Cortex of kidney (tissue), 1 donor: ENCODE data around the gene CPZ.

ENCODE experiments used
- DNase-seq: peaks from one replicate; lab custom pipeline; 2025; lab: John Stamatoyannopoulos, UW

The CPZ gene

DNA sequence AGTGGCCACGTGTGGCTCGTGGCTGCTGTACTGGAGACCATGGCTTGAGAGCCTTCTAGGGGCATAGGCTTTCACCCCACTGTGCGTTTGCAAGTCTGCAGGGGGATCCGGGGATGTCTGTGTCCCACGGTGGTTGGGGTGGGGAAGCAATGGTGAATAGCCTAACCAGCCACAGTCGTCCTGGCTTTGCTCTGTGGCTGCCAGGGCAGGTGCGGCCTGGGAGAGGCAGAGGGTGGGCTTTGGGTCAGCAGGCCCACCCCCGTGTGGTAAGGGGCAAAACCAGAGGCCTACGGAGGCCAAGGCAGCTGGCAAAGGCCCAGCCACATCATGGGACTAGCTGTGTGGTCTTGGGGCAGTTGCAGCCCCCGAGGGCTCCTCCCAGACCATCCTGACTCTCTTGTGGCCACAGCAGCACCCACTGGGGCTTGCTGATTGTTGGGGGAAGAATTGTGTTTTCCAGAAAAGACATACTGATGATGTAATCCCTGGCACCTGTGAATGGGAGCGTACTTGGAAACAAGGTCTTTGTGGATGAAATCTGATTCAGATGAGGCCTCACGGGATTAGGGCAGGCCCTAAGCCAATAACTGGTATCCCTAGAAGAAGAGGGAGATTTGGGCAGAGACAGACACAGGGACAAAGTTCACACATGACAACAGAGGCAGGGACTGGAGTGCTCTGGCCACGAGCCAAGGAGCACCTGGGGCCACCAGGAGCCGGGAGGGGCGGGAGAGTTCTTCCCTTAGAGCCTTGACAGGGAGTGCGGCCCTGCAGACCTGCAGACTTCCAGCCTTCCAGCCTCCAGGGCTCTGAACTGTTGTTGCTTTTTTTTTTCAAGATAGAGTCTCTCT, 2.9 kb downstream of the CPZ start:
- DNase-seq: no peak

DNA sequence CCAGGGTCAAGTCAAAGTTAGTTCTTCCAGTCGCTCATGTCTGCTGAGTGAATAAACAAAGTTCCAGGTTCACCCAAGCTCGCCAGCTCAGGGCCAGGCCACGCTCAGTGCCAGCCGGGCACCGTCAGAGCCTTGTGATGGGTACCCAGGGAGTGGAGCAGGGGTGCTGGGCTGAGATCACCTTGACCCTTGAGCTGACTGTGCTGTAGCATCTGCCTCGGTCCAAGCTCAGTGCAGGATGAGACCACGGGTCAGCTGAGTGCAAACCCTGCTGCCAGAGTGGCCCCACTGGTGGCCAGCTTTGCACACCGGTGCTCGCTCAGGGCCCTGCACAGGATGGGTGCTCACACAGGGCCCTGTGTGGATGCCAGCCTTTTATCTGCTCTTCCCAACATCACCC, 4.3 kb downstream of the CPZ start:
- DNase-seq: no peak

DNA sequence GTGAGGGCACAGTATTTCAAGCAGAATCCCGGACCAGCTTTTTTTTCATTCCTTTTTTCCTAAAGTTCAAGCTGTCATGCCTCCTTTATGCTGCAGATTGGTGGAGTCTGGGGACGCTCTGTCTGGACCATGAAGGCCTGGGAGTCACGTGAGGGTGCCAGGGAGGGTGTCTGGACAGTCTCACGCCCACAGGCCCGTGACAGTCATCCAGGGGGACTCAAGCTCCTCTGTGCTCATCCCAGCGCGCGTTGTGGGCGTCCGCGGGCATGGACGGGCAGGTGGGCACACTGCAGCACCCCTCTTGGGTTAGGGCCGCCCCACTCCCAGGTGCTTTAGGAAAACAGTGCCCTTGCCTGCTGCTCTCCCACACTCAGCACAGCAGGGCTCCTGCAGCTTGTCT, 4.8 kb downstream of the CPZ start:
- DNase-seq: no peak

DNA sequence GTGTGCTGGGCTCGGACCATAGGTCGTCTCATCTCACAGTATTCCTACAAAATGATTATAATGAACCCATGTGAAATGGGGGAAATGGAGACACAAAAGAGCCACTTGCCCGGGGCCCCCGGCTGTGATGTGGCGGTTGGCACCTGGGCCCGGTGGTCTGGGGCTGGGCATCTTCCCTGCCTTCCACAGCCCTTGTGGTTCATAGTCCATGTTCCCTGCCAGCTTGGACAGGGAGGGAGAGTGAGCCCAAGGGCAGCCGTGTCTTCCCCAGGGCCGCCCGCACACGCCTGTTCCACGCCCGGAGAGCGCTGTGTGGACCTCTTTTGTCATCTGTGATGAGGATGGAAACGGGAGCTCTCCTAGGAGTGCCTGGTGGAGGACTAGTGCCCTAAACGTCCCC, 5.2 kb downstream of the CPZ start:
- no peak for DNase-seq

DNA sequence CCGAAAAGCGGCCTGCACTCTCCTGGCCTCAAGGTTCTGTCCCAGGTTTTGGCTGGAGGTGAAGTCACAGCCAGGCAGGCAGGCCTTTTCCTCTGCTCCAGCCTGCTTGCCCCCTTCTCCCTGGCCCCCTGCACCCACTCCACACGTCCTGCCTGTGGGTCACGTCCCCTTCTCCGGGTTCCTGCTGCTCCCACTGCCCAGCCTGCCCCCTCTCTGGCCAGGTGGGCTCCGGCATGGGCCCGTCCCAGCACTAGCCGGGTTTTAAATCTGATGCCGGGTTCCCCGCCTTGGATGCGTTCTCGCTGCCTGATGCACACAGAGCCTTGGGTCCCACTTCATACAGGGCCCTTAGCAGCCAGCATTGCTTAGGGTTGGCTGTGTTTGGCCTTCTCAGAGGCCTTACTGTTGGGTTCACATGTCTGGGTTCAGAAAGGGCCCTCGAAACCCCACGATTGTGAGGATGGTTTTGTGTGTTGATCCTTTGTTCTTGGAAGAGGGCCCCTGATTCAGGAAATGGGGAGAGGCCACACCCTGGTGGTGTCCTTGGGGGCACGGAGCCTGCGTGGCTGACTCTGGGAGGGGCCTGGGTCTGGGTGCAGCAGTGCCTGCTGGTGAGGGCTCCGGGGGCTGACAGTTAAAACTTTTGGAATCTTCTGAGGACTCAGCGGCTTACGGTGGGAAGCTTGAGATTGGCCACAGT, 6.0 kb downstream of the CPZ start:
- no peak for DNase-seq

DNA sequence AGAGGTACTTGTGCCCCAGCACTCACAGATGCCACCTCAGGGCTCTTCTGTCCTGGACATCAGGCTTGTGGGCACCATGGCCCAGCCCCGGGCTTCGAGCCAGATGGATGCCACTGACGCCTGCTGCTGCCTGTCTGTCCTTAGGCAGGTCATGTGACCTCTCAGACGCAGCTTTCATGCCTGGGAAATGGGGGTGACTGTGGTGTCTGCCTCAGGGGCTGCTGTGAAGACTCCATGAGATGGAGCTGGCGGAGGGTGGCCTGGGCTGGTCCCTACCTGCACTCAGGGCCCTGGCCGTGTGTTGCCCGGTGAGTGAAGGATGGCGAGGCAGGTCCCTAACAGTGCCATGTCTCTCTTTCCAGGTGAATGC, 6.5 kb downstream of the CPZ start:
- no peak for DNase-seq

DNA sequence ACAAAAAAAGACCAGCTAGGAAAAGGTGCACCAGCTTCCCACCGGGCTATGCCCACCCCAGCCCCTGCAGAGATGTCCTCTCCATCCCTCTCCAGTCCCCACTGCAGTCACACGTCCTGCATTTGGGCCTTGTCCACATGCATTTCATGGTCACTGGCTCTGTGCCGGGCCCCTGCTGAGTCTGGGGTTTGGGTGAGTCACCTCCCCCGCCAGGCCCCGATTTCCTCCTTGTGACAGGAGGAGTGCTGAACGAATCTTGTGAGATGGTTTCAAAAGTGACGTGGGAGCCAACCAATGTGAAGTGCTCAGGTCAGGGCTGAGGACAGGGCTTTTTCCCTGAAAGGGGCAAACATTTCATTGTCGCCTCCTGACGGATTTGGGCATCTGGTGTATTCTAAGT, 7.1 kb downstream of the CPZ start:
- no peak for DNase-seq

DNA sequence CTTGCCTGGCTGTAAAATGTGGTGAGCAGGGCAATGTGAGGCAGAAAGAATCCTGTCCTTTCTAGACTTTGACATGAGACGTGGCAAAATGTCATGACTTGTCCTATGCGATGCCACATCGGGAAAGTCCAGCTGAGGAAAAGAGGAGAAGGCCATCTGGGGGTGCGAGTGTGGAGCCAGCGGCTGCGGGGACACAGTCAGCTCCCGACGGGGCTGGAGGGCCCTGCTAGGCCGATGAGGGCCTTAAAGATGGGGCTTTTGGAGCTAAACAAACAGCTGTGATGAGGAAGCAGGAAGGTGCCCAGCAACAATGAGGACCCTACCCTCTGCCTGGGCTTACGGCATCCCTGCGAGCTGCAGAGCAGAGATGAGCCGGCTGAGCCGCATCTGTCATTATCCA, 7.7 kb downstream of the CPZ start:
- DNase-seq: no peak

DNA sequence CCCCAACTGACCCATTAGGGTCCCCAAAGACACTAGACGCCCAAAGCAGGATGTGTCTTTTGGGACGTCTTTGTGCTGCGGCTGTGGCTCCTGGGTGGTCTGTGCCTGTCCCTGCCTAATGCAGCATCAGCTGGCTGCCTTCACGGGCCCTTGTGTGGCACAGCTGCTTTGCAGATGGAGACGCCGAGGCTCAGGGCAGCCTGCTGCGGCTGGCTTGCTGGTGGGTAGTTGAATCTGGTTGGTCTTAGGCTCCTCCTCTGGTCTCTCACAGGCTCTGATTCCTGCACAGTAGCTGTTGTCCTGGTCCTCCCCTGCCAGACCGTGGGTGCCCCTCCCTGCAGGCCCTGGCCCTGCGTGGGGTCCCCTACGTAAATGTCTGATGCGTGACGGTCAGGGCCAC, 8.1 kb downstream of the CPZ start:
- DNase-seq: no peak

DNA sequence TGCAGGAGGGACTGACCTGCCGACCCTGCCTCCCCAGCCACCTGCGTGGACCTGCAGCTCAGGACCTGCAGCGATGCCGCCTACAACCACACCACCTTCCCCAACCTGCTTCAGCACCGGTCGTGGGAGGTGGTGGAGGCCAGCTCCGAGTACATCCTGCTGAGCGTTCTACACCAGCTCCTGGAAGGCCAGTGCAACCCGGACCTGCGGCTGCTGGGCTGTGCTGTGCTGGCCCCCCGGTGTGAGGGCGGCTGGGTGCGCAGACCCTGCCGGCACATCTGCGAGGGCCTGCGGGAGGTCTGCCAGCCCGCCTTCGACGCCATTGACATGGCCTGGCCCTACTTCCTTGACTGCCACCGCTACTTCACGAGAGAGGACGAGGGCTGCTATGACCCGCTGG, 8.5 kb downstream of the CPZ start:
- no peak for DNase-seq

DNA sequence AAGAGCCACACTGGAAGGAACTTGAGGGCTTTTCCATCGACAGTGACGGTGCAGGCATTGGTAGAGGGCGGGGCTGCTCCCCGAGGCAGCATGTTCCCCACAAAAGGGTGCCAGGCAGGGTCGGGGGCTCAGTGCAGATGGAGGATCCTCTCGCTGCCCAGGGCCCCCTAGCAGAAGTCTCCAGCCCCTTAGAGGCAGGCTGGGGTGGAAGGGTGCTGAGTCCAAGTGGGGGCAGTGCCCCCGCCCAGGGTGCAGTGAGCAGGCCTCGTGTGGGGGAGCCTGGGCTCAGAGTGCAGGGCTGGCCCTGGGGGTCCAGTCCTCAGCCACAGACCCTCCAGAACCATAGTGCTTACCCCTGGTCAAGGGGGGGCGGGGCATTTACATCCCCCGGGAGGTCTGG, 9.0 kb downstream of the CPZ start:
- no peak for DNase-seq

DNA sequence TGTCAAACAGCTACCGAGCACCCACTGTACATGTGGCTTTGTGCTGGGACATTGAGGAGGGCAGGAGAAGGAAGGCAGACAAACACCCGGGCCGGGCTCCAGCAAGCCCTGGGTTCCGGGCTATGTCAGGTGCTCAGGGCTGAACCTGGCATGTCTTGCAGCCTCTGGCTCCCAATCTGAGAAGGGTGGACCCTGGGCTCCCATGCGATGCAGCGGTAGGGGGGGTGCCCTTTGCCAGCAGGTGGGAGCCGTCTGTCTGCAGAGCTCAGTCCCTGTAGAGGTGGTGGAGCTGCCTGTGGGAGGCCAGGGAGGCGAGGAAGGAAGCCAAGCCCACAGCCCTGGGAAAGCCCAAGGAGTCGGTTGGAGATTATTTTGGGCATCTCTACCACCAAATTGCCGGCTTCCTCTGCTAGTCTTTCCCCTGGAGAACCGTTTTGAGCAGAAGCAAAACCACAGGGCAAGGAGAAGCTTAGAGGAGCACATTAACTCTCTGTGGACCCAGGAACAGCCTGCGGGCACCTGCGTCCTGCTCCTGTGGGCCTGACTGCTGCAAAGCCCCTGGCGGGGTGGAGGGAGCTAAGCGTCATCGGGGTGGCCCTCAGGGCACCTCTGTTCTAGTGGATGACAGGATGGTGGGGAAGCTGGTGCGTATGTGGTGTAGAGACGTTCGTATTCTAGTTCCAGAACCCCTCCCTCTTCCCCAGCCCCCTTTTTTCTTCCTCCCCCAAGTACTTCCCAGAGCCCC, 10.3 kb downstream of the CPZ start:
- DNase-seq: no peak

DNA sequence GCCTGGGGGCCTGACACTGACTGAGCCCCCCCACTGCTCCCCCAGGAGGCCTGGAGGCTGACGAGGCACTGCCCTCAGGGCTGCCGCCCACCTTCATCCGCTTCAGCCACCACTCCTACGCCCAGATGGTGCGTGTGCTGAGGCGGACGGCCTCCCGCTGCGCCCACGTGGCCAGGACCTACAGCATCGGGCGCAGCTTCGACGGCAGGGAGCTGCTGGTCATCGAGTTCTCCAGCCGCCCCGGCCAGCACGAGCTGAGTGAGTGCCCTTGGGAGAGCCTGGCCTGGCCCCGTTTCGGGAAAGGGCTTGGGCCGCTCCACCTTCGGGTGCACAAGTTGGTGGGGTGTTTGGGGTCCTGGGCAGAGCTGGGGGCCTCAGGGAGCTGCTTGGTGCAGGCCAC, 11.4 kb downstream of the CPZ start:
- no peak for DNase-seq

DNA sequence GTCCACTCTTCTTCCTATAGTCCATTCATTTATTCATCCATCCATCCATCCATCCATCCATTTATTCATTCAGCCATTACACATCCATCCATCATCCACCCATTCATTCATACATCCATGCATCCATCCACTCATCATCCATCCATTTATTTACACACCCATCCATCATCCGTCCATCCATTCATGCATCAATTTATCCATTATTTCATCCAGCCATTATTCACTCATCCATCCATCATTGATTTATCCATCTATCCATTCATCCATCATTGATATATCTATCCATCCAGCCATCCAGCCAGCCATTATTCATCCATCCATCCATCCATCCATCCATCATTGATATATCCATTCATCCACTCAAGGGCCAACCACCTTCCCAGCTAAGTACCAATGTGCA, 12.7 kb downstream of the CPZ start:
- DNase-seq: no peak

DNA sequence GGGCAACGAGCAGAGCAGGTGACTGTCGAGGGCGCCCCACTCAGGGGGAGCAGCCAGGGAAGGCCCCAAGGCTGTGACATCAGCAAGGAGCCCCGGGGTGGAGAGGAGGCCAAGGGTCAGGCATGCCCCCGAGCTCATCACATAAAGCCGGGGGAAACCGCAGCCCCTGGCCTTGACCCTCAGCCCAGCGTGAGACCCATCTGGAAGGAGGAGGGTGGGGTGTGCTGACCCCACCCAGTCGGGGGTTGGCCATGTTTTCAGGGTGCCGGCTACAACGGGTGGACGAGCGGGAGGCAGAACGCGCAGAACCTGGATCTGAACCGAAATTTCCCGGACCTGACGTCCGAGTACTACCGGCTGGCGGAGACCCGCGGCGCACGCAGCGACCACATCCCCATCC, 13.9 kb downstream of the CPZ start:
- no peak for DNase-seq

DNA sequence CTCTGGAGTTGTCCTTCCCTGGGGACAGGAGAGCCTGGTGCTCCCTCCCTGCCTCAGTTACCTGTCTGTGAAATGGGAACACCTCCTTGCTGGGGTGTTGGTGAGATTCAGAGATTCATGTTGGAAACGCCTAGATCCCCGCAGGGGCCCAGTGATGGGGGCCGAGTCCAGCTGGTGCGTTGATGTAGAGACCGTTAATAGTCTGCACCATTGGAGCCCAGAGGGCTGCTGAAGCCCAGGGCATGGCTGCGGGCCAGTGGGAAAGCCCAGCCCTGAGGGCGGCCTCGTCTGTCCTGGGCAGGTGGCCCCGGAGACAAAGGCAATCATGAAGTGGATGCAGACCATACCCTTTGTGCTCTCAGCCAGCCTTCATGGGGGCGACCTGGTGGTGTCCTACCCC, 14.4 kb downstream of the CPZ start:
- DNase-seq: no peak

DNA sequence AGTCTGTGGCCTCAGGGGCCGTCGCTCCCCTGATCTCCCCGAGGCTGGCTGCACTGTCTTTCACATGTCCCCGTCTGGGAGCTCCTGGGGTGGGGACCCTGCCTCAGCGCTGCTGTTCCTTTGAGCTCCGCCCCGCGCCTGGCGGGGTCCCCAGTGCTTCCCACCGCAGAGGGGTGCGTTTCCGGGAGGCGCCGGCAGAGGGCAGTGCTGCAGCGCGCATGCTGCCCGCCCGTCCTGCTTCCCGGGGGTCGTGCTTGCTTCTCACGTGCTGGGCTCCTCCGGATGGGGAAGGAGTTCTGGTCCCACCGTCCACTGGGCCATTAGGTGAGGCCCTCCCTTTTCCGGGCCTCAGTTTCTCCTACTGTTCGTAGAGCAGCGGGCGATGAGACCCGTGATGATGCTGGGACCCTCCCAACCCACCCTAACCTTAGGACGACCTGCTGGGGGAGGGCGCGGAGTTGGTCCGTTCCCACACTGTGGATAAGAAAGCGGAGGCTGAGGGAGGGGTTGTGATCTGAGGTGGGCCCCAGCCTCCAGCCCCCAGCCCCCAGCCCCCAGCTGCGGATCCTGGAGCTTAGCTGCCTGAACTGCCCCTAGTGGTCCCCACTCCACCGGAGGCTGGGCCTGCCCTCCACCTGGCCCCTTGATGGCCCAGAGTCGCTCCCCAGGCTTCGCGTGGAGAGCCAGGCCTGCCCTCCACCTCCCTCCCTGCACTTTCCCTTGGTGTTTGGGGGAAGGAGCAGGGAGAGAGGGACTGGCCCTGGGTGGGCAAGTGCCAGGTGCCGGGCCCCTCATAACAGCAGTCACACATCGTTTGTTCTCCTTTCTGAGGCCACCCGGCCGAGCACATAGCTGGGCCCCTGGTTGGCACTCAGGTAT, 15.3 kb downstream of the CPZ start:
- no peak for DNase-seq

DNA sequence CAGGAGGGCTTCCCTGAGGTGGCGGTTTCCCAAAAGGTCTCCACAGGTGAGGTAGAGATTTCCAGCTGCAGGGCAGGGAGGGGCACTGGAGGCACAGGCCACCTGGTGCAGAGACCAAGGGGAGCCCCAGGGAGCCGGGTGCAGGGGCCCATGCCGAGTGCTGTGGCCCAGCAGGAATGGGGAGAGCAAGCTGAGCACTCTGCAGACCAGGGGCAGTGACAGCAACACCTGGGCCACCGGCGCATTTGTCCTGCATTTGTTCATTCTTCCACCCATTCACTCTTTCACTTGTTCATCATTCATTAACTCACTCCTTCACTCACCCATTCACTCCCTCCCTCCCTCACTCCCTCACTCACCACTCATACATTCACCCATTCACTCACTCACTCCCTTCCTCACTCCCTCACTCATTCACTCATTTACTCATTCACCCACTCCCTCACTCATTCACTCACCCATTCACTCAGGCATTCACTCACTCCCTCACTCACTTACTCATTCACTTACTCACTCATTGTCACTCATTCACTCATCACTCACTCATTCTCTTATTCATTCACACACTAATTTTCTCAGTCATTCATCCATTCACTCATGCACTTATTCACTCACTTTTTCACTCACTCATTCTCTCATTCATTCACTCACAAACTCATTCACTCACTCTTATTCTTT, 16.3 kb downstream of the CPZ start:
- DNase-seq: no peak

DNA sequence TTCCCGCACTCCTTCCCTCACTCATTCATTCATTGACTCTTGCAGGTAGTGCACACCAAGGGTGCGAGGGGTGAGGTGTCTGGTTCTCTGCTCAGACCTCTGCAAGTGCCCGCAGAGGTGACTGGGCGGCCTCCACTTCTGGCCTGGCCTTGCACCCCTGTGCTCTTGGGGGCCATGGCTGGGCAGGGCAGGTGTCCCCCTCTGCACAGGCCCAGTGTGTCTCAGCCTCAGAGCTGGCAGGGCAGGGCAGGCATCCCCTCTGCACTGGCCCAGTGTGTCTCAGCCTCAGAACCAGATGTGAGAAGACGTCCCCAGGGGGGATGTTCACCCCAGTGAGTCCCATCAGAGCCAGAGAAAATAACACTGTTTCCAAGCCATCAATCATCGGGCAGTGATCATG, 16.8 kb downstream of the CPZ start:
- no peak for DNase-seq

DNA sequence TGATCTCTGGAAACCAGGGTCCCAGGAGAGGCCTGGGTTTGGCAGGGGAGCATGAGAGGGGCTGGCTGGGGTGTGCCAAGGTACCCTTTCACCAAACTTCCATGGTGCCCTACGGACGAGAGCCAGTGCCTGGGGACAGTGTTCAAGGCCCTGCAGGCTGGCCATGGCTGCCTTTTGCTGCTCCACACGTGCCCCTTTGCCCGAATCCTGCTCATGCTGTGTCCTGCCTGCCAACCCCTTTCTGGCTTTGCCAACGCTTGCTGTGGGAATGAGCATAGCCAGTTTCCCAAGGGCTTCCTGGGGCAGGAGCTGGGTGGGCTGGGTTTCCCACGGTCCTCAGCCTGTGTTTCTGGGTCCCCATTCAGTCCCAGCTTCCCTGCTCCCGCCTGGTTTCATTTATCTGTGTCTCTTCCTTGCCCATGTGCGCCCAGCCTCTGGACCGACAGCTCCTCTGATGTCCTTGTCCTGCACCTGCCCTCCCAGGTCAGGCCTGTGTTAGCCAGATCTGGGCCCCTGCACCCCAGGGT, 17.3 kb downstream of the CPZ start:
- no peak for DNase-seq
